GM06990 (cell line): ENCODE results near the gene ZNF213.

ENCODE experiments used
- DNase-seq: peaks from one replicate; pipeline ENCODE4 v3.0.0-alpha.2; 2011; ENCODE audit not compliant: insufficient read length; ENCODE audit errors: extremely low read depth
- H3K27me3 ChIP-seq: replicated peaks from 2 replicates; pipeline ENCODE4 v1.6.0; 2011; ENCODE audit warnings: low read length; ENCODE audit not compliant: control insufficient read depth, insufficient read depth
- H3K36me3 ChIP-seq: 2 replicates; pipeline ENCODE4 v1.5.1; 2011; ENCODE audit warnings: low read length; ENCODE audit not compliant: control insufficient read depth, insufficient read depth
- H3K4me3 ChIP-seq: replicated peaks from 2 replicates; pipeline ENCODE4 v1.5.1; 2011; ENCODE audit warnings: low read depth, mild to moderate bottlenecking, control low read depth, low read length
- TF ChIP-seq, protein P1 (sequence below): IDR thresholded peaks from 2 replicates; pipeline ENCODE4 v1.5.1; 2011; ENCODE audit warnings: low read length, control low read depth, mild to moderate bottlenecking, inconsistent platforms; ENCODE audit not compliant: insufficient read depth, poor library complexity, severe bottlenecking

ZNF213 gene

DNA sequence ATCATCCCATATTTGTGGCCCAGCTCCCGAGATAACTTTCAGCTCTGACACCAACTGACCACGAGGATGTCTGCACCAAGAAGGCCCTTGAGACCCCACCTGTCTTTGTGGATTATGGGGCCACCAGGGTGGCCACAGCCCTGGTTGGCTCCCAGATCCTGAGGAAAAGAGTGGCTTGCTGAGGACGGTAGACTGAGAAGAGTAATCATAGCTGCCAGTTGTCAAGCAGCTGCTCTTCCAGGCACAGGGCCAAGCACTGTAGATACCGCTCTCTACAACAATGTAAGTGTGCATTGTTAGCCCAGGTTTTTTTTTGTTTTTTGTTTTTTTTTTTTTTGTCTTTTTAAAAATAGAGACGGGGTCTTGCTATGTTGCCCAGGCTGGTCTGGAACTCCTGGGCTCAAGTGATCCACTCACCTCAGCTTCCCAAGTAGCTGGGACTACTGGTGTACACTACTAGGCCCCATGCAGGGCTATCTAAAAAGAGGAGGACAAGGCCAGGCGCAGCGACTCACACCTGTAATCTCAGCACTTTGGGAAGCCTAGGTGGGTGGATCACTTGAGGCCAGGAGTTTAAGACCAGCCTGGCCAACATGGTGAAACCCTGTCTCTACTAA lies 12.9 kb upstream of the ZNF213 start:
- DNase-seq = no peak
- TF ChIP-seq, protein P1, sequence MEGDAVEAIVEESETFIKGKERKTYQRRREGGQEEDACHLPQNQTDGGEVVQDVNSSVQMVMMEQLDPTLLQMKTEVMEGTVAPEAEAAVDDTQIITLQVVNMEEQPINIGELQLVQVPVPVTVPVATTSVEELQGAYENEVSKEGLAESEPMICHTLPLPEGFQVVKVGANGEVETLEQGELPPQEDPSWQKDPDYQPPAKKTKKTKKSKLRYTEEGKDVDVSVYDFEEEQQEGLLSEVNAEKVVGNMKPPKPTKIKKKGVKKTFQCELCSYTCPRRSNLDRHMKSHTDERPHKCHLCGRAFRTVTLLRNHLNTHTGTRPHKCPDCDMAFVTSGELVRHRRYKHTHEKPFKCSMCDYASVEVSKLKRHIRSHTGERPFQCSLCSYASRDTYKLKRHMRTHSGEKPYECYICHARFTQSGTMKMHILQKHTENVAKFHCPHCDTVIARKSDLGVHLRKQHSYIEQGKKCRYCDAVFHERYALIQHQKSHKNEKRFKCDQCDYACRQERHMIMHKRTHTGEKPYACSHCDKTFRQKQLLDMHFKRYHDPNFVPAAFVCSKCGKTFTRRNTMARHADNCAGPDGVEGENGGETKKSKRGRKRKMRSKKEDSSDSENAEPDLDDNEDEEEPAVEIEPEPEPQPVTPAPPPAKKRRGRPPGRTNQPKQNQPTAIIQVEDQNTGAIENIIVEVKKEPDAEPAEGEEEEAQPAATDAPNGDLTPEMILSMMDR = no peak
- no peaks in the 10 kb centered on the region for H3K27me3 ChIP-seq
- no peak overlapping the region for H3K4me3 ChIP-seq
- no peaks in the 10 kb centered on the region; the same call in none of the 2 replicates for H3K36me3 ChIP-seq

GRCh38 chr16:3122926-3123570 lies 11.8 kb upstream of the ZNF213 start:
- H3K27me3 ChIP-seq = no peaks in the 10 kb centered on the region
- TF ChIP-seq, protein P1 = no peak
- peaks cover 1% of the 10 kb centered on the region for H3K36me3 ChIP-seq
- no peak overlapping the region for H3K4me3 ChIP-seq
- no peak for DNase-seq

GRCh38 chr16:3123986-3124886 lies 10.6 kb upstream of the ZNF213 start:
- Histone ChIP-seq H3K4me3 (peak overlapping the region; percentile 66), H3K36me3 (peaks cover 1% of the 10 kb centered on the region), H3K27me3 (no peaks in the 10 kb centered on the region)
- TF ChIP-seq, protein P1 = peak; percentile 31
- DNase-seq = peak; percentile 93

GRCh38 chr16:3127745-3128144 lies 7.1 kb upstream of the ZNF213 start:
- Histone ChIP-seq H3K27me3 (no peaks in the 10 kb centered on the region), H3K4me3 (no peak overlapping the region), H3K36me3 (peaks cover 5% of the 10 kb centered on the region)
- no peak for DNase-seq
- TF ChIP-seq, protein P1 = no peak

- Histone ChIP-seq H3K27me3 (no peaks in the 10 kb centered on the region), H3K36me3 (peaks cover 5% of the 10 kb centered on the region), H3K4me3 (peak overlapping the region; percentile 63)
- peak; percentile 76 for DNase-seq
- TF ChIP-seq, protein P1 = peak; percentile 93
Measured at GRCh38 chr16:3129137-3130131, 5.4 kb upstream of the ZNF213 start.
